ENCODE data around the gene LHPP.
"Not testable (repeated sequence)": the region's sequence is repeated elsewhere in the genome, so short reads cannot be mapped to it uniquely, and the experiment has no call there.

The LHPP gene

GRCh38 chr10:124429576-124429975, 32.0 kb upstream of the LHPP start:
- in situ Hi-C loops (cut with MboI; ENCODE audit: low pct_unique_long_range_greater_than_20kb, low sequenced_read_pairs, unreplicated experiment): no loop called here
- no peak for TF ChIP-seq CTCF (IDR thresholded peaks at IDR 0.05; ENCODE audit: extremely low read depth, insufficient read depth, missing control alignments)
- no peak for DNase-seq (ENCODE audit: low spot score)

- no peak for DNase-seq (ENCODE audit: low spot score)
- in situ Hi-C loops (cut with MboI; ENCODE audit: low pct_unique_long_range_greater_than_20kb, low sequenced_read_pairs, unreplicated experiment): no loop called here
- TF ChIP-seq CTCF (IDR thresholded peaks at IDR 0.05; ENCODE audit: extremely low read depth, insufficient read depth, missing control alignments): no peak
Observed at GRCh38 chr10:124430077-124430476, 31.5 kb upstream of the LHPP start.

- TF ChIP-seq CTCF (IDR thresholded peaks at IDR 0.05; ENCODE audit: extremely low read depth, insufficient read depth, missing control alignments): no peak
- in situ Hi-C loops (cut with MboI; ENCODE audit: low pct_unique_long_range_greater_than_20kb, low sequenced_read_pairs, unreplicated experiment): no loop called here
- no peak for DNase-seq (ENCODE audit: low spot score)
Observed at GRCh38 chr10:124433461-124433860, 28.2 kb upstream of the LHPP start.

- DNase-seq (ENCODE audit: low spot score); in situ Hi-C loops (cut with MboI; ENCODE audit: low pct_unique_long_range_greater_than_20kb, low sequenced_read_pairs, unreplicated experiment): not testable (repeated sequence)
Observed at GRCh38 chr10:124435683-124436082, 25.9 kb upstream of the LHPP start.

GRCh38 chr10:124436191-124436638, 25.4 kb upstream of the LHPP start:
- no peak for TF ChIP-seq CTCF (IDR thresholded peaks at IDR 0.05; ENCODE audit: extremely low read depth, insufficient read depth, missing control alignments)
- in situ Hi-C loops (cut with MboI; ENCODE audit: low pct_unique_long_range_greater_than_20kb, low sequenced_read_pairs, unreplicated experiment): no loop called here
- no peak for DNase-seq (ENCODE audit: low spot score)

- in situ Hi-C loops (cut with MboI; ENCODE audit: low pct_unique_long_range_greater_than_20kb, low sequenced_read_pairs, unreplicated experiment); DNase-seq (ENCODE audit: low spot score): not testable (repeated sequence)
Observed at GRCh38 chr10:124441694-124442093, 19.9 kb upstream of the LHPP start.

GRCh38 chr10:124446830-124447750, 14.5 kb upstream of the LHPP start:
- TF ChIP-seq CTCF (IDR thresholded peaks at IDR 0.05; ENCODE audit: extremely low read depth, insufficient read depth, missing control alignments): no peak
- in situ Hi-C loops (cut with MboI; ENCODE audit: low pct_unique_long_range_greater_than_20kb, low sequenced_read_pairs, unreplicated experiment): no loop called here
- DNase-seq (ENCODE audit: low spot score): no peak

Data from GM13977 (cell line).